ENCODE results near the gene WDR47.

Gene WDR47

GRCh38 chr1:109050228-109050995 lies 8.5 kb upstream of the WDR47 start:
- TF ChIP-seq, protein P1, sequence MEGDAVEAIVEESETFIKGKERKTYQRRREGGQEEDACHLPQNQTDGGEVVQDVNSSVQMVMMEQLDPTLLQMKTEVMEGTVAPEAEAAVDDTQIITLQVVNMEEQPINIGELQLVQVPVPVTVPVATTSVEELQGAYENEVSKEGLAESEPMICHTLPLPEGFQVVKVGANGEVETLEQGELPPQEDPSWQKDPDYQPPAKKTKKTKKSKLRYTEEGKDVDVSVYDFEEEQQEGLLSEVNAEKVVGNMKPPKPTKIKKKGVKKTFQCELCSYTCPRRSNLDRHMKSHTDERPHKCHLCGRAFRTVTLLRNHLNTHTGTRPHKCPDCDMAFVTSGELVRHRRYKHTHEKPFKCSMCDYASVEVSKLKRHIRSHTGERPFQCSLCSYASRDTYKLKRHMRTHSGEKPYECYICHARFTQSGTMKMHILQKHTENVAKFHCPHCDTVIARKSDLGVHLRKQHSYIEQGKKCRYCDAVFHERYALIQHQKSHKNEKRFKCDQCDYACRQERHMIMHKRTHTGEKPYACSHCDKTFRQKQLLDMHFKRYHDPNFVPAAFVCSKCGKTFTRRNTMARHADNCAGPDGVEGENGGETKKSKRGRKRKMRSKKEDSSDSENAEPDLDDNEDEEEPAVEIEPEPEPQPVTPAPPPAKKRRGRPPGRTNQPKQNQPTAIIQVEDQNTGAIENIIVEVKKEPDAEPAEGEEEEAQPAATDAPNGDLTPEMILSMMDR (IDR thresholded peaks at IDR 0.05; ENCODE audit: low read depth, low read length, missing control alignments): no peak
- no peak for DNase-seq (ENCODE audit: extremely low read depth, low read depth)
- H3K4me3 ChIP-seq (replicated peaks; ENCODE audit: low read depth, low read length): no peak overlapping the region

GRCh38 chr1:109048335-109048734 lies 6.4 kb upstream of the WDR47 start:
- no peak for DNase-seq (ENCODE audit: extremely low read depth, low read depth)
- TF ChIP-seq, protein P1 (IDR thresholded peaks at IDR 0.05; ENCODE audit: low read depth, low read length, missing control alignments): no peak
- H3K4me3 ChIP-seq (replicated peaks; ENCODE audit: low read depth, low read length): no peak overlapping the region

GRCh38 chr1:109047339-109047738 lies 5.4 kb upstream of the WDR47 start:
- DNase-seq (ENCODE audit: extremely low read depth, low read depth): no peak
- H3K4me3 ChIP-seq (replicated peaks; ENCODE audit: low read depth, low read length): no peak overlapping the region
- TF ChIP-seq, protein P1 (IDR thresholded peaks at IDR 0.05; ENCODE audit: low read depth, low read length, missing control alignments): no peak

DNA sequence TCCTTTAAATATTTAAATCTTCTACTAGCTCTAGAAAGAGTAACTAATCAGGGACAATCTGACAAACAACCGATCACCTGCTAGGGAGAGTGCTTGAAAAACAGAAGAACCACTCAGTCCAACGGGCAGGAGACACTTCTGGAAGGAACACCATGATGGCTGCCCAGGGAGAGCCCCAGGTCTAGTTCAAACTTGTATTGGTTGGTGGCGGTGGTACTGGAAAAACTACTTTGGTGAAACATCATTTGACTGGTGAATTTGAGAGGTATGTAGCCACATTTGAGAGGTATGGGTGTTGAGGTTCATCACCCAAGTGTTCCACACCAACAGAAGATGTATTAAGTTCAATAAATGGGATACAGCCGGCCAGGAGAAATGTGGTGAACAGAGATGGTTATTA lies 4.8 kb upstream of the WDR47 start:
- no peak for DNase-seq (ENCODE audit: extremely low read depth, low read depth)
- TF ChIP-seq, protein P1 (IDR thresholded peaks at IDR 0.05; ENCODE audit: low read depth, low read length, missing control alignments): no peak
- no peak overlapping the region for H3K4me3 ChIP-seq (replicated peaks; ENCODE audit: low read depth, low read length)

DNA sequence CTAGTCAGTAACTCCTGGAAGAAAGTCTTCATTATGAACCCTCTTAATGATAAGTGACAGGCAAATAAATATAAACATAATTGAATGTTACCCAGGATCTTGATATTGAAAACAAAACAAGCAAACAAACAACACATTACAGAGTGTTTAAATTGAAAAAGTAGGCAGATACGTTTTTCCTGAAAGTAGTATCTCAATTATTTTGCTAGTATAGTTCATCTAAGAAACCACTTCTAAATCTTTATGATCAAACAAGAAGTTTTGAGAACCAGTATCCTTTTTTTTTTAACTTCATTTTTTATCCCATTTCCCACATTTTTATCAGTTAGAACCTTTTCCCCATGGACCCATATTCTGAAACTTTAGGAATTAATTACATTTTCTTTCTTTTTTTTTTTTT lies 3.7 kb upstream of the WDR47 start:
- TF ChIP-seq, protein P1 (IDR thresholded peaks at IDR 0.05; ENCODE audit: low read depth, low read length, missing control alignments): no peak
- H3K4me3 ChIP-seq (replicated peaks; ENCODE audit: low read depth, low read length): no peak overlapping the region
- DNase-seq (ENCODE audit: extremely low read depth, low read depth): no peak

- TF ChIP-seq, protein P1 (IDR thresholded peaks at IDR 0.05; ENCODE audit: low read depth, low read length, missing control alignments): no peak
- peak overlapping the region; percentile 96 for H3K4me3 ChIP-seq (replicated peaks; ENCODE audit: low read depth, low read length)
- DNase-seq (ENCODE audit: extremely low read depth, low read depth): no peak
Observed at GRCh38 chr1:109040989-109041620, 797 bp downstream of the WDR47 start.
